ENCODE measurements around the gene MAP3K21. TPM values are rescaled to one million over a fixed set of nuclear protein-coding genes. Genes with fewer than 3 reads are reported as not detected.

MAP3K21 gene
- total and polyA plus RNA-seq, 2 of the 4 experiments (the other 2 are of a cell fraction): 0.15 to 0.18 TPM

DNA sequence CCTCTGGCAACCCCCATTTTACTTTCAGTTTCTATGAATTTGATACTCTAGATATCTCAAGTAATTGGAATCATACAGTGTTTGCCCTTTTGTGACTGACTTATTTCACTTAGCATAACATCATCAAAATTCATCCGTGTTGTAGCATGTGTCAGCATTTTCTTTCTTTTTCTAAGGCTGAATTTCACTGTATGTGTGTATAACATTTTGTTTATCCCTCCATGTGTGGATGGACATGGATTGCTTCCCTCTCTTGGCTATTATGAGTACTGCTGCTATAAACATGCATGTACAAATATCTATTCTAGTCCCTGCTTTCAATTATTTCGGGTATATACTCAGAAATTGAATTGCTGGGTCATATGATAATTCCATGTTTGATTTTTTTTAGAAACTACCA lies 97.3 kb downstream of the MAP3K21 start:
- no peak overlapping the region for H2BK20ac ChIP-seq (ENCODE audit: low read depth, low read length)
- H4K8ac ChIP-seq (ENCODE audit: low read depth in 2 of 2, low read length in 2 of 2): no peak overlapping the region
- in situ Hi-C loops (cut with MboI; ENCODE audit: low sequenced_read_pairs) (no loop called here), intact Hi-C loops (cut with micrococcal nuclease) (no loop called here), dilution Hi-C loops (cut with HindIII; ENCODE audit: low sequenced_read_pairs, unreplicated experiment) (no loop called here)
- no peaks in the 10 kb centered on the region for H3K79me1 ChIP-seq (ENCODE audit: low read depth in 1 of 2, low read length in 2 of 2)
- TF ChIP-seq CHD1 (IDR thresholded peaks at IDR 0.05; ENCODE audit: low read depth, low read length) (no peak), MAFK (IDR thresholded peaks at IDR 0.05; ENCODE audit: low read depth, low read length) (peak; percentile 36)
- ChIA-PET CTCF (no interaction called here), POLR2A (ENCODE audit: unreplicated experiment) (no interaction called here)
- no peak overlapping the region for H4K5ac ChIP-seq (ENCODE audit: low read depth, low read length)
- no peak overlapping the region for H3K14ac ChIP-seq (replicated peaks; ENCODE audit: low read depth, low read length)
- no peak overlapping the region for H3K4ac ChIP-seq (ENCODE audit: low read depth, low read length)
- no peak overlapping the region for H3K9ac ChIP-seq (ENCODE audit: low read depth, low read length)
- no peaks in the 10 kb centered on the region for H3K9me1 ChIP-seq (ENCODE audit: insufficient read depth, low read length)
- DNase-seq (no peak), ATAC-seq (ENCODE audit: low read depth) (no peak)
- no peaks in the 10 kb centered on the region for H3K27me3 ChIP-seq (ENCODE audit: control insufficient read depth, insufficient read depth, low read length)
- no peak overlapping the region for H2AK5ac ChIP-seq (ENCODE audit: low read depth, low read length)
- H3K18ac ChIP-seq (ENCODE audit: low read depth, low read length): no peak overlapping the region
- H3K27ac ChIP-seq (ENCODE audit: insufficient read depth, low read length): no peak overlapping the region
- H3K9me3 ChIP-seq (ENCODE audit: control insufficient read depth, insufficient read depth, low read length): 0 out of 2 replicates have a peak, but pooled peaks cover 2% of the 10 kb centered on the region
- H2BK5ac ChIP-seq (ENCODE audit: low read depth, low read length, poor library complexity, severe bottlenecking): no peak overlapping the region
- H3K36me3 ChIP-seq (ENCODE audit: control insufficient read depth, insufficient read depth, low read length): no peaks in the 10 kb centered on the region
- H2BK120ac ChIP-seq (ENCODE audit: low read depth, low read length): no peak overlapping the region
- H3K4me3 ChIP-seq (ENCODE audit: insufficient read depth, low read depth, low read length): no peak overlapping the region
- H4K91ac ChIP-seq (ENCODE audit: insufficient read depth, low read depth, low read length): no peak overlapping the region
- H3K23ac ChIP-seq (ENCODE audit: low read depth, low read length): no peak overlapping the region
- no peak overlapping the region for H2AFZ ChIP-seq (replicated peaks; ENCODE audit: low read length, poor library complexity)
- H3K56ac ChIP-seq (ENCODE audit: extremely low read depth, insufficient read depth, low read length): no peak overlapping the region
- no peaks in the 10 kb centered on the region for H3K4me1 ChIP-seq (ENCODE audit: control insufficient read depth, insufficient read depth, low read length)
- WGBS, 2 experiments (ENCODE audit: extremely low coverage in 2 of 2, insufficient read length in 1 of 2): no CpG with 5 or more reads among the region's 2 CpGs
- no TSS peak for BruUV-seq (replicated peaks)
- H3K4me2 ChIP-seq (ENCODE audit: low read depth, low read length): no peak overlapping the region
- H4K20me1 ChIP-seq (ENCODE audit: insufficient read depth, low read length): no peaks in the 10 kb centered on the region
- no peak overlapping the region for H2AK9ac ChIP-seq (replicated peaks; ENCODE audit: low read depth, low read length, poor library complexity)
- H2BK15ac ChIP-seq (ENCODE audit: low read depth, low read length): no peak overlapping the region
